K562 (cell line): ENCODE results near the gene SAE1. TPM values are rescaled to one million over a fixed set of nuclear protein-coding genes. Genes with fewer than 3 reads are reported as not detected.

ENCODE experiments used
- HDAC8 ChIP-seq: fragments of 450-650 bp; IDR thresholded peaks from 2 replicates; pipeline ENCODE4 v1.6.1; 2016; ENCODE audit warnings: mild to moderate bottlenecking, missing genetic modification characterization, moderate library complexity, missing compliant biosample characterization
- HMGN3 ChIP-seq: IDR thresholded peaks from 2 replicates; pipeline ENCODE4 v1.6.1; 2011; ENCODE audit warnings: borderline replicate concordance, low read depth, mild to moderate bottlenecking, mixed read lengths, low read length; ENCODE audit not compliant: insufficient read length; ENCODE audit errors: extremely low read depth
- POLR3G ChIP-seq: IDR thresholded peaks from 2 replicates; pipeline ENCODE4 v1.6.1; 2011; ENCODE audit not compliant: insufficient read length, insufficient replicate concordance; ENCODE audit errors: extremely low read depth
- PRMT5 ChIP-seq: sonication (generic); formaldehyde crosslinking; IDR thresholded peaks from 2 replicates; pipeline ENCODE4 v1.5.0; 2020; ENCODE audit warnings: missing genetic modification reagents
- SMC3 ChIP-seq: conservative IDR thresholded peaks from 2 replicates; pipeline ENCODE4 v1.6.1; 2011; ENCODE audit warnings: low read depth, low read length, improper control_type of control experiment; ENCODE audit not compliant: insufficient read depth
- ZNF75A ChIP-seq: fragments of 450-650 bp; formaldehyde crosslinking; IDR thresholded peaks from 2 replicates; pipeline ENCODE4 v1.4.0; 2020; ENCODE audit warnings: mild to moderate bottlenecking
- polyA plus RNA-seq, 8 experiments: library from polyadenylated mRNA; depleted of rRNA in 4 of 8; stranded (reverse) in 5 of 8; unstranded in 3 of 8; fragments of >200 nt; fragmentation: Nextera tagmentation in 2 of 8; fragmentation: Illumina TruSeq in 1 of 8; extraction: Ambion mirVana in 2 of 8; extraction: Trizol in 1 of 8; gene quantifications; 2 replicates each; pipeline versions ENCODE4 v1.2.1 to v1.2.3, GENCODE V29; 2011 to 2014; ENCODE audit warnings: inconsistent platforms in 1 of 8, missing spikeins in 1 of 8
- total RNA-seq, 7 experiments: library from RNA; depleted of rRNA in 6 of 7; stranded (reverse); fragments of >200 nt in 6 of 7; fragmentation: Illumina TruSeq in 2 of 7; extraction: Trizol in 2 of 7; gene quantifications; 2 replicates each; pipeline versions ENCODE4 v1.2.1 to v1.2.3, GENCODE V29; 2011 to 2021; ENCODE audit warnings: low replicate concordance in 1 of 7
- TF ChIP-seq, protein P1 (sequence below): fragments of 450-650 bp; IDR thresholded peaks from 2 replicates; pipeline ENCODE4 v1.6.1; 2016; ENCODE audit warnings: mild to moderate bottlenecking, moderate library complexity
- TF ChIP-seq, protein P2 (sequence below): fragments of 200-800 bp; sonication (Bioruptor generic); IDR thresholded peaks from 2 replicates; pipeline ENCODE4 v1.6.1; 2016; ENCODE audit warnings: missing genetic modification characterization, missing compliant biosample characterization
- TF ChIP-seq, protein P3 (sequence below): sonication (generic); IDR thresholded peaks from 2 replicates; pipeline ENCODE4 v1.6.1; 2016

The SAE1 gene
- total and polyA plus RNA-seq, 9 of the 15 experiments (the other 6 are each of a cell fraction or from before 2014, with no cell fraction given) = 82.8 to 299 (median 217) TPM

DNA sequence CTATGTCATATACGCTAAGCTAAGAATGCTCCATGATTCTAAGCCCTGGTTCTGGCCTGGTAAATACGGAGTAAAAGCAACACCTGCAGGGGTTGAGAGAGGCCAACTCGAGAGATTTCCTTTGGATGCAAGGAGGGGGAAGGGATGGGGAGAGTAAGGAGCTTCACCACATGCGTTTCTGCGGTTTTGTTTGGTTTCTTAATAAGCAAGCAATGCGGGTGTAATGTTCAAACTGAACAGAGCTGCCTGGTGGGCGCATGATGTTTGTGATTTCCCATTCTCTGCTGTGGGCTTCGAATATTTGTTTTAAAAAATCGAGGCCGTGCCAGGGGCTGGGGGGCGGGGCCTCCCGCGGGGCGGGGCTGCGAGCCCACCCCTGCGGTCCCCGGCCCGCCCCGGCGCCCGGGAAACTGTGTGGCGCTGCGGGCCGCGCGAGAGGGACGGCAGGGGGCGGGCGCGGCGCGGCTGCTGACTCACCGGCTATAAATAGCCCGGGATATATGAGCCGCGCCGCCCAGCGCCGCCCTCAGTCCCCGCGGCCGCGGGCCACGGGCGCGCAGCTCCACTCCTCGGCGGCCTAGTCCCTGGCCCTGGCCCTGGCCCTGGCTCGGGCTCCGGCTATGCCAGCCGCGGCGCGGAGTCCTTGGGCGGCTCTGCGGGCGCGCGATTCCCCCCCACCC lies 95.3 kb downstream of the SAE1 start (continued):
- TF ChIP-seq, protein P1, sequence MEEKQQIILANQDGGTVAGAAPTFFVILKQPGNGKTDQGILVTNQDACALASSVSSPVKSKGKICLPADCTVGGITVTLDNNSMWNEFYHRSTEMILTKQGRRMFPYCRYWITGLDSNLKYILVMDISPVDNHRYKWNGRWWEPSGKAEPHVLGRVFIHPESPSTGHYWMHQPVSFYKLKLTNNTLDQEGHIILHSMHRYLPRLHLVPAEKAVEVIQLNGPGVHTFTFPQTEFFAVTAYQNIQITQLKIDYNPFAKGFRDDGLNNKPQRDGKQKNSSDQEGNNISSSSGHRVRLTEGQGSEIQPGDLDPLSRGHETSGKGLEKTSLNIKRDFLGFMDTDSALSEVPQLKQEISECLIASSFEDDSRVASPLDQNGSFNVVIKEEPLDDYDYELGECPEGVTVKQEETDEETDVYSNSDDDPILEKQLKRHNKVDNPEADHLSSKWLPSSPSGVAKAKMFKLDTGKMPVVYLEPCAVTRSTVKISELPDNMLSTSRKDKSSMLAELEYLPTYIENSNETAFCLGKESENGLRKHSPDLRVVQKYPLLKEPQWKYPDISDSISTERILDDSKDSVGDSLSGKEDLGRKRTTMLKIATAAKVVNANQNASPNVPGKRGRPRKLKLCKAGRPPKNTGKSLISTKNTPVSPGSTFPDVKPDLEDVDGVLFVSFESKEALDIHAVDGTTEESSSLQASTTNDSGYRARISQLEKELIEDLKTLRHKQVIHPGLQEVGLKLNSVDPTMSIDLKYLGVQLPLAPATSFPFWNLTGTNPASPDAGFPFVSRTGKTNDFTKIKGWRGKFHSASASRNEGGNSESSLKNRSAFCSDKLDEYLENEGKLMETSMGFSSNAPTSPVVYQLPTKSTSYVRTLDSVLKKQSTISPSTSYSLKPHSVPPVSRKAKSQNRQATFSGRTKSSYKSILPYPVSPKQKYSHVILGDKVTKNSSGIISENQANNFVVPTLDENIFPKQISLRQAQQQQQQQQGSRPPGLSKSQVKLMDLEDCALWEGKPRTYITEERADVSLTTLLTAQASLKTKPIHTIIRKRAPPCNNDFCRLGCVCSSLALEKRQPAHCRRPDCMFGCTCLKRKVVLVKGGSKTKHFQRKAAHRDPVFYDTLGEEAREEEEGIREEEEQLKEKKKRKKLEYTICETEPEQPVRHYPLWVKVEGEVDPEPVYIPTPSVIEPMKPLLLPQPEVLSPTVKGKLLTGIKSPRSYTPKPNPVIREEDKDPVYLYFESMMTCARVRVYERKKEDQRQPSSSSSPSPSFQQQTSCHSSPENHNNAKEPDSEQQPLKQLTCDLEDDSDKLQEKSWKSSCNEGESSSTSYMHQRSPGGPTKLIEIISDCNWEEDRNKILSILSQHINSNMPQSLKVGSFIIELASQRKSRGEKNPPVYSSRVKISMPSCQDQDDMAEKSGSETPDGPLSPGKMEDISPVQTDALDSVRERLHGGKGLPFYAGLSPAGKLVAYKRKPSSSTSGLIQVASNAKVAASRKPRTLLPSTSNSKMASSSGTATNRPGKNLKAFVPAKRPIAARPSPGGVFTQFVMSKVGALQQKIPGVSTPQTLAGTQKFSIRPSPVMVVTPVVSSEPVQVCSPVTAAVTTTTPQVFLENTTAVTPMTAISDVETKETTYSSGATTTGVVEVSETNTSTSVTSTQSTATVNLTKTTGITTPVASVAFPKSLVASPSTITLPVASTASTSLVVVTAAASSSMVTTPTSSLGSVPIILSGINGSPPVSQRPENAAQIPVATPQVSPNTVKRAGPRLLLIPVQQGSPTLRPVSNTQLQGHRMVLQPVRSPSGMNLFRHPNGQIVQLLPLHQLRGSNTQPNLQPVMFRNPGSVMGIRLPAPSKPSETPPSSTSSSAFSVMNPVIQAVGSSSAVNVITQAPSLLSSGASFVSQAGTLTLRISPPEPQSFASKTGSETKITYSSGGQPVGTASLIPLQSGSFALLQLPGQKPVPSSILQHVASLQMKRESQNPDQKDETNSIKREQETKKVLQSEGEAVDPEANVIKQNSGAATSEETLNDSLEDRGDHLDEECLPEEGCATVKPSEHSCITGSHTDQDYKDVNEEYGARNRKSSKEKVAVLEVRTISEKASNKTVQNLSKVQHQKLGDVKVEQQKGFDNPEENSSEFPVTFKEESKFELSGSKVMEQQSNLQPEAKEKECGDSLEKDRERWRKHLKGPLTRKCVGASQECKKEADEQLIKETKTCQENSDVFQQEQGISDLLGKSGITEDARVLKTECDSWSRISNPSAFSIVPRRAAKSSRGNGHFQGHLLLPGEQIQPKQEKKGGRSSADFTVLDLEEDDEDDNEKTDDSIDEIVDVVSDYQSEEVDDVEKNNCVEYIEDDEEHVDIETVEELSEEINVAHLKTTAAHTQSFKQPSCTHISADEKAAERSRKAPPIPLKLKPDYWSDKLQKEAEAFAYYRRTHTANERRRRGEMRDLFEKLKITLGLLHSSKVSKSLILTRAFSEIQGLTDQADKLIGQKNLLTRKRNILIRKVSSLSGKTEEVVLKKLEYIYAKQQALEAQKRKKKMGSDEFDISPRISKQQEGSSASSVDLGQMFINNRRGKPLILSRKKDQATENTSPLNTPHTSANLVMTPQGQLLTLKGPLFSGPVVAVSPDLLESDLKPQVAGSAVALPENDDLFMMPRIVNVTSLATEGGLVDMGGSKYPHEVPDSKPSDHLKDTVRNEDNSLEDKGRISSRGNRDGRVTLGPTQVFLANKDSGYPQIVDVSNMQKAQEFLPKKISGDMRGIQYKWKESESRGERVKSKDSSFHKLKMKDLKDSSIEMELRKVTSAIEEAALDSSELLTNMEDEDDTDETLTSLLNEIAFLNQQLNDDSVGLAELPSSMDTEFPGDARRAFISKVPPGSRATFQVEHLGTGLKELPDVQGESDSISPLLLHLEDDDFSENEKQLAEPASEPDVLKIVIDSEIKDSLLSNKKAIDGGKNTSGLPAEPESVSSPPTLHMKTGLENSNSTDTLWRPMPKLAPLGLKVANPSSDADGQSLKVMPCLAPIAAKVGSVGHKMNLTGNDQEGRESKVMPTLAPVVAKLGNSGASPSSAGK = no peak
- TF ChIP-seq, protein P2, sequence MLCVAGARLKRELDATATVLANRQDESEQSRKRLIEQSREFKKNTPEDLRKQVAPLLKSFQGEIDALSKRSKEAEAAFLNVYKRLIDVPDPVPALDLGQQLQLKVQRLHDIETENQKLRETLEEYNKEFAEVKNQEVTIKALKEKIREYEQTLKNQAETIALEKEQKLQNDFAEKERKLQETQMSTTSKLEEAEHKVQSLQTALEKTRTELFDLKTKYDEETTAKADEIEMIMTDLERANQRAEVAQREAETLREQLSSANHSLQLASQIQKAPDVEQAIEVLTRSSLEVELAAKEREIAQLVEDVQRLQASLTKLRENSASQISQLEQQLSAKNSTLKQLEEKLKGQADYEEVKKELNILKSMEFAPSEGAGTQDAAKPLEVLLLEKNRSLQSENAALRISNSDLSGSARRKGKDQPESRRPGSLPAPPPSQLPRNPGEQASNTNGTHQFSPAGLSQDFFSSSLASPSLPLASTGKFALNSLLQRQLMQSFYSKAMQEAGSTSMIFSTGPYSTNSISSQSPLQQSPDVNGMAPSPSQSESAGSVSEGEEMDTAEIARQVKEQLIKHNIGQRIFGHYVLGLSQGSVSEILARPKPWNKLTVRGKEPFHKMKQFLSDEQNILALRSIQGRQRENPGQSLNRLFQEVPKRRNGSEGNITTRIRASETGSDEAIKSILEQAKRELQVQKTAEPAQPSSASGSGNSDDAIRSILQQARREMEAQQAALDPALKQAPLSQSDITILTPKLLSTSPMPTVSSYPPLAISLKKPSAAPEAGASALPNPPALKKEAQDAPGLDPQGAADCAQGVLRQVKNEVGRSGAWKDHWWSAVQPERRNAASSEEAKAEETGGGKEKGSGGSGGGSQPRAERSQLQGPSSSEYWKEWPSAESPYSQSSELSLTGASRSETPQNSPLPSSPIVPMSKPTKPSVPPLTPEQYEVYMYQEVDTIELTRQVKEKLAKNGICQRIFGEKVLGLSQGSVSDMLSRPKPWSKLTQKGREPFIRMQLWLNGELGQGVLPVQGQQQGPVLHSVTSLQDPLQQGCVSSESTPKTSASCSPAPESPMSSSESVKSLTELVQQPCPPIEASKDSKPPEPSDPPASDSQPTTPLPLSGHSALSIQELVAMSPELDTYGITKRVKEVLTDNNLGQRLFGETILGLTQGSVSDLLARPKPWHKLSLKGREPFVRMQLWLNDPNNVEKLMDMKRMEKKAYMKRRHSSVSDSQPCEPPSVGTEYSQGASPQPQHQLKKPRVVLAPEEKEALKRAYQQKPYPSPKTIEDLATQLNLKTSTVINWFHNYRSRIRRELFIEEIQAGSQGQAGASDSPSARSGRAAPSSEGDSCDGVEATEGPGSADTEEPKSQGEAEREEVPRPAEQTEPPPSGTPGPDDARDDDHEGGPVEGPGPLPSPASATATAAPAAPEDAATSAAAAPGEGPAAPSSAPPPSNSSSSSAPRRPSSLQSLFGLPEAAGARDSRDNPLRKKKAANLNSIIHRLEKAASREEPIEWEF (CRISPR knock-in tag) = no peak
- TF ChIP-seq HDAC8 (tag) = no peak
- TF ChIP-seq PRMT5 = no peak
- no peak for TF ChIP-seq POLR3G
- TF ChIP-seq HMGN3 = peak; percentile 97
- TF ChIP-seq, protein P3, sequence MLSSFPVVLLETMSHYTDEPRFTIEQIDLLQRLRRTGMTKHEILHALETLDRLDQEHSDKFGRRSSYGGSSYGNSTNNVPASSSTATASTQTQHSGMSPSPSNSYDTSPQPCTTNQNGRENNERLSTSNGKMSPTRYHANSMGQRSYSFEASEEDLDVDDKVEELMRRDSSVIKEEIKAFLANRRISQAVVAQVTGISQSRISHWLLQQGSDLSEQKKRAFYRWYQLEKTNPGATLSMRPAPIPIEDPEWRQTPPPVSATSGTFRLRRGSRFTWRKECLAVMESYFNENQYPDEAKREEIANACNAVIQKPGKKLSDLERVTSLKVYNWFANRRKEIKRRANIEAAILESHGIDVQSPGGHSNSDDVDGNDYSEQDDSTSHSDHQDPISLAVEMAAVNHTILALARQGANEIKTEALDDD = no peak
- TF ChIP-seq ZNF75A (CRISPR knock-in tag) = peak; percentile 34; the same call in 1 of the 2 replicates
- TF ChIP-seq SMC3 = no peak
